HEK293T (cell line): Measurements from ENCODE around the gene SLC16A12.

Experiments
- CTCF ChIA-PET: fragments of 350-600 bp; formaldehyde crosslinking; extraction: SDS; loops from one replicate; lab custom pipeline; 2021; ENCODE audit warnings: antibody characterized with exemption, inconsistent platforms; lab: Yijun Ruan, JAX
- POLR2A ChIA-PET: fragments of 350-600 bp; formaldehyde crosslinking; extraction: SDS; loops from one replicate; lab custom pipeline; 2020; ENCODE audit warnings: antibody characterized with exemption, inconsistent platforms; lab: Yijun Ruan, JAX
- DNase-seq: peaks from one replicate; pipeline ENCODE4 v3.0.0; 2012; ENCODE audit warnings: mixed read lengths; ENCODE audit errors: extremely low spot score
- ARNT ChIP-seq: fragments of 450-650 bp; IDR thresholded peaks from 2 replicates; pipeline ENCODE4 v1.6.1; 2017; ENCODE audit warnings: mild to moderate bottlenecking
- BHLHE40 ChIP-seq: fragments of 450-650 bp; IDR thresholded peaks from 2 replicates; pipeline ENCODE4 v1.6.1; 2016; ENCODE audit warnings: mild to moderate bottlenecking, moderate library complexity, borderline replicate concordance
- CTBP1 ChIP-seq: fragments of 450-650 bp; IDR thresholded peaks from 2 replicates; pipeline ENCODE4 v1.6.1; 2016; ENCODE audit warnings: borderline replicate concordance
- ELF4 ChIP-seq: fragments of 450-650 bp; IDR thresholded peaks from 2 replicates; pipeline ENCODE4 v1.6.1; 2017; ENCODE audit warnings: antibody characterized with exemption
- FOXA1 ChIP-seq: fragments of 450-650 bp; IDR thresholded peaks from 2 replicates; pipeline ENCODE4 v1.6.1; 2016; ENCODE audit warnings: mild to moderate bottlenecking
- FOXK2 ChIP-seq: fragments of 450-650 bp; IDR thresholded peaks from 2 replicates; pipeline ENCODE4 v1.6.1; 2016; ENCODE audit warnings: mild to moderate bottlenecking
- FOXM1 ChIP-seq: fragments of 450-650 bp; IDR thresholded peaks from 2 replicates; pipeline ENCODE4 v1.6.1; 2017; ENCODE audit warnings: mild to moderate bottlenecking, borderline replicate concordance
- HDGF ChIP-seq: fragments of 450-650 bp; IDR thresholded peaks from 2 replicates; pipeline ENCODE4 v1.6.1; 2017; ENCODE audit warnings: antibody characterized with exemption, borderline replicate concordance
- L3MBTL2 ChIP-seq: fragments of 450-650 bp; conservative IDR thresholded peaks from 2 replicates; pipeline ENCODE4 v1.6.1; 2016; ENCODE audit warnings: mild to moderate bottlenecking
- LEF1 ChIP-seq: fragments of 450-650 bp; IDR thresholded peaks from 2 replicates; pipeline ENCODE4 v1.6.1; 2017; ENCODE audit warnings: mild to moderate bottlenecking, borderline replicate concordance
- NFRKB ChIP-seq: fragments of 450-650 bp; IDR thresholded peaks from 2 replicates; pipeline ENCODE4 v1.6.1; 2016; ENCODE audit warnings: mild to moderate bottlenecking, moderate library complexity
- SP1 ChIP-seq: fragments of 450-650 bp; IDR thresholded peaks from 2 replicates; pipeline ENCODE4 v1.6.1; 2017
- SUZ12 ChIP-seq: fragments of 450-650 bp; IDR thresholded peaks from 2 replicates; pipeline ENCODE4 v1.6.1; 2016; ENCODE audit warnings: mild to moderate bottlenecking
- TARDBP ChIP-seq: fragments of 450-650 bp; IDR thresholded peaks from 2 replicates; pipeline ENCODE4 v1.6.1; 2016
- ZNF384 ChIP-seq: fragments of 450-650 bp; IDR thresholded peaks from 2 replicates; pipeline ENCODE4 v1.6.1; 2016
- TF ChIP-seq, protein P1 (sequence below): fragments of 450-650 bp; IDR thresholded peaks from 2 replicates; pipeline ENCODE4 v1.6.1; 2016

Gene SLC16A12

DNA sequence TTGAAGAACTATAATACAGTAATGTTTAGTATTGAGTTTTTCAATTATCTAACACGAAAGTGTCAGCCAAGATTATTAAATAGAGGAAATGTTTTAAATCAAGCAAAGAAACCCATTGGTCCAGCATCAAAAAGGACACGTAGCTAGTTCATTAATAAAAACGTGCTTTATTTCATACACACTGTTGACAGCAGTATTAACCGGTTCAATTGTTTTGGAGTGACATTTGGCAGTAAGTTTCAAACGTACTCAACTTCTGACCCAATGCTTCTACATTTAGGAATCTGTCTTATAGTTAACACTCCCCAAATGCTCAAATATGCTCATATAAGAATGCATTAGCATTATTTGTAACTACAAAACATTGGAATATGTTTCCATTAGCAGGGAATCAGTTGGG lies 41.3 kb downstream of the SLC16A12 start:
- POLR2A ChIA-PET, result interaction anchor here (1.4 kb wide), 1 partner anchor 207 kb away, joined by 4 read pairs; the partner anchor contains the start of gene KIF20B
- TF ChIP-seq ZNF384 (no peak), SUZ12 (no peak), SP1 (no peak), NFRKB (no peak), TARDBP (no peak), FOXK2 (no peak), ELF4 (no peak), CTBP1 (no peak), ARNT (no peak), L3MBTL2 (no peak), FOXM1 (no peak), FOXA1 (no peak), BHLHE40 (no peak), LEF1 (no peak), HDGF (no peak)
- TF ChIP-seq, protein P1, sequence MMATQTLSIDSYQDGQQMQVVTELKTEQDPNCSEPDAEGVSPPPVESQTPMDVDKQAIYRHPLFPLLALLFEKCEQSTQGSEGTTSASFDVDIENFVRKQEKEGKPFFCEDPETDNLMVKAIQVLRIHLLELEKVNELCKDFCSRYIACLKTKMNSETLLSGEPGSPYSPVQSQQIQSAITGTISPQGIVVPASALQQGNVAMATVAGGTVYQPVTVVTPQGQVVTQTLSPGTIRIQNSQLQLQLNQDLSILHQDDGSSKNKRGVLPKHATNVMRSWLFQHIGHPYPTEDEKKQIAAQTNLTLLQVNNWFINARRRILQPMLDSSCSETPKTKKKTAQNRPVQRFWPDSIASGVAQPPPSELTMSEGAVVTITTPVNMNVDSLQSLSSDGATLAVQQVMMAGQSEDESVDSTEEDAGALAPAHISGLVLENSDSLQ, result no peak
- no peak for DNase-seq
- CTCF ChIA-PET, result interaction anchor here (0.6 kb wide), 1 partner anchor 33 kb away, joined by 3 read pairs; no protein-coding TSS in a partner anchor

DNA sequence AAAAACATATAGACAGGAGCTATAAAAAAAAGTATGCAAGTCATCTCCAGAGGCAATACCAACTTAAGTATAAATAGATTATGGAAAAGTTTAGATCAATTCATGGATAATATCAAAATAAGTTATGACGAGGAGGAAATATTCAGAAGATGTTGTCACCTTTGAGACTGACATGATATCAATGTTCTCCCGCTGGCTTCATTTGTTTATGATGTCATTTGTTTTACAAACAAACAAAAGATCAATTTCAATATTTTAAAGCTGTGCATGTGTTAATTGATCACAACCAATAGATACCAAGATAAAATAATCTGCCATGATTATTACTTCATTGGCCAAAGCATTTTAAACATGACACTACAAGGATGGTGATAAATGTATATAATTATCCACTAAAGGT lies 43.5 kb downstream of the SLC16A12 start:
- TF ChIP-seq SUZ12, result no peak
- TF ChIP-seq LEF1, result no peak
- TF ChIP-seq CTBP1, result no peak
- TF ChIP-seq BHLHE40, result no peak
- no peak for TF ChIP-seq ELF4
- TF ChIP-seq ZNF384, result no peak
- no peak for TF ChIP-seq FOXA1
- TF ChIP-seq FOXK2, result no peak
- TF ChIP-seq TARDBP, result no peak
- TF ChIP-seq ARNT, result no peak
- TF ChIP-seq, protein P1, result no peak
- no peak for TF ChIP-seq NFRKB
- no peak for TF ChIP-seq SP1
- TF ChIP-seq FOXM1, result no peak
- TF ChIP-seq HDGF, result no peak
- no peak for TF ChIP-seq L3MBTL2
- ChIA-PET POLR2A (no interaction called here), CTCF (no interaction called here)
- no peak for DNase-seq

DNA sequence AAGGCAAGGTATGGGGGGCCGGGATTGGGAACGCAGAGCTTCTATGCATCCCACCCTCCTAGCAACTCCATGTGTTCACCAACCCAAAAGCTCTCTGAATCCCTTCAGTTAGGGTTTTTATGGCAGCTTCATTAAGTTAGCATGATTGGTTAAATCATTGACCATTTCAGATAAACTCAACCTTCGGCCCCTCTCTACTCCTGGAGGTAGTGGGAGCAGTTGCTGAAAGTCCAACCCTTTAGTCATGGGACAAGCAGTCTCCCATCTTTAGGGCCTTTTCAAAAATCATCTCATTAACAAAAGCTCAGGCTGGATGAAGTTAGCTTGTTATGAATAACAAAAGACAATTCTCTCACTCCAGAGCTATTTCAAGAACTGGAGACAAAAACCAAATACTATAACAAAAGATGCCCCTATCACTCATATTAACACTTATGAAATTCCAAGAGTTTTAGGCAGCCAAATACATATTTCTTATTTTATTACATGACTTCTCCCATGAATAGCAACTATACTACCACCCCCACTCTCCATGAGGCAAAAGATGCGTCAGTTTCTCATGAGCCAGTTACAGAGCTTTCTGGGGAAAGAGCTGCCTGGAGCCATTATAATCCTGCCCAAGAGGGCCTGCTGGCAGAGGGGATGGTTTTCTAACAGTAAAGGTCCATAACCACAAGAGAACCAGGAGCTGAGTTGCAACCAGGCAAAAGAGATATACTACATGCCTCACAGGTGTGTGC lies 44.6 kb downstream of the SLC16A12 start:
- no peak for DNase-seq
- POLR2A ChIA-PET, result interaction anchor here (0.6 kb wide), 1 partner anchor 268 kb away, joined by 3 read pairs; no protein-coding TSS in a partner anchor
- CTCF ChIA-PET, result interaction anchor here (1.0 kb wide), 1 partner anchor 72 kb away, joined by 3 read pairs; no protein-coding TSS in a partner anchor
- TF ChIP-seq FOXK2 (no peak), CTBP1 (no peak), FOXA1 (no peak), TARDBP (no peak), BHLHE40 (no peak), NFRKB (no peak), LEF1 (no peak), ZNF384 (no peak), L3MBTL2 (no peak), SP1 (no peak)
- TF ChIP-seq, protein P1, result no peak

DNA sequence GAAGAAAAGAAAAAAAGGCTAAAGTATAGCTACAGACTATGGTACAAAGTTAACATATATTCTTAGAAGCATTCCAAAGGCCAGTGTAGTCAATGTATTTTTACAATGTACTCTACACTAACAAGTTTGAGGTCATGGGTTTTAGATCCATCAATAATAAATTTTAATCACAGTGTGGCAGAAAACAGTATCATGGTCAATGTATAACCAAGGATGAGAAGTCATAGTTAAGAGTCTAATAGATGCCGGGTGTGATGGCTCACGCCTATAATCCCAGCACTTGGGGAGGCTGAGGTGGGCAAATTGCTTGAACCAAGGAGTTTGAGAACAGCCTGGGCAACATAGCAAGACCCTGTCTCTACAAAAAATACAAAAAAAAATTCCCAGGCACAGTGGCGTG lies 53.1 kb downstream of the SLC16A12 start:
- POLR2A ChIA-PET, result no interaction called here
- TF ChIP-seq CTBP1 (no peak), FOXA1 (no peak), NFRKB (no peak), ELF4 (no peak), HDGF (no peak), ZNF384 (no peak), SUZ12 (no peak), TARDBP (no peak), FOXK2 (no peak), ARNT (no peak), FOXM1 (no peak), LEF1 (no peak), SP1 (no peak), BHLHE40 (no peak), L3MBTL2 (no peak)
- TF ChIP-seq, protein P1, result no peak
- no peak for DNase-seq
- CTCF ChIA-PET, result interaction anchor here (0.6 kb wide), 1 partner anchor 216 kb away, joined by 3 read pairs; no protein-coding TSS in a partner anchor

DNA sequence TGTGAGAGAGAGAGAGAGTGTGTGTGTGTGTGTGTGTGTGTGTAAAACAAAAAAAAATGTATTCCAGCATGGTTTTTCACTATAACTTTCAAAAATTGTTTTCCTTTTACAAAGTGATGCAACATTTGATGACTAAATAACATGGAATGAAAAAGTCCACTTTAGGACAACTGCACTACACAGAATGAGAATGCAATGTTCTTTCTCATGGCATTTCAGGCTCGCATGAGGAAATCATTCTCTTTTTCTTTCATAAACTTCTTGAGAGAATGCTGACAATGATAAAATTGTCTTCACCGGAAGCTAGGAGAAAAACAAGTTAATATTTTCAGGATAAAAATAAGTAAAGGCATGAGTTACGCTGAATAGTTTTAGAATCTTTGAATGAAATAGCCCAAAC lies 53.7 kb downstream of the SLC16A12 start:
- POLR2A ChIA-PET, result no interaction called here
- no peak for TF ChIP-seq ELF4
- TF ChIP-seq, protein P1, result no peak
- no peak for TF ChIP-seq CTBP1
- TF ChIP-seq L3MBTL2, result no peak
- TF ChIP-seq LEF1, result no peak
- CTCF ChIA-PET, result no interaction called here
- DNase-seq, result no peak
